ENCODE results near the gene NUP98.
"Not testable (repeated sequence)": the region's sequence is repeated elsewhere in the genome, so short reads cannot be mapped to it uniquely, and the experiment has no call there.

NUP98 gene

GRCh38 chr11:3667149-3668035, 130.0 kb downstream of the NUP98 start:
- no peak for DNase-seq

DNA sequence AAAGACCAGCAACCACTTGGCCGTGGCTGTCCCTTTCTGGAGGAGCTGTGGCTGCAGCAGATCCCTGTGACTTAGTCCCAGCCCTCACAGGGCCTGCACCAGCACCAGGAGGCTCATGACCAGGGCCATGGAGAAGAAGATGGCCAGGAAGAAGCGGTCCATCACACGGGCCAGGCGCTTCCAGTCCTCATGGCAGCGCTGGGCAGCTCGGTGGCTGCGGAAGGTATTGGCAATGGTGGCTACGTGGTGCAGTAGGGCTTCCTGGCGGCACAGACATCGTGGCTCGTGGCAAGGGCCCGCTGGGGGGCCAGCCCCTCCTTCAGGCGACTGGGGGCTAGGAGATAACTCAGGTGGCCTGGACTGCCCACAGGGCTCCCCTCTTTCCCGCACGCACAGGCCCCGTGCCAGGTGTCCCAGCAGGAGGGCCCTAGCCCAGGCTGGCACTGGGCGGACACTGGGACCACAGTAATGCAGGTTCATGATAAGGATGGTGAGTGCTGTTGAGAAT, 131.3 kb downstream of the NUP98 start:
- no peak for DNase-seq

DNA sequence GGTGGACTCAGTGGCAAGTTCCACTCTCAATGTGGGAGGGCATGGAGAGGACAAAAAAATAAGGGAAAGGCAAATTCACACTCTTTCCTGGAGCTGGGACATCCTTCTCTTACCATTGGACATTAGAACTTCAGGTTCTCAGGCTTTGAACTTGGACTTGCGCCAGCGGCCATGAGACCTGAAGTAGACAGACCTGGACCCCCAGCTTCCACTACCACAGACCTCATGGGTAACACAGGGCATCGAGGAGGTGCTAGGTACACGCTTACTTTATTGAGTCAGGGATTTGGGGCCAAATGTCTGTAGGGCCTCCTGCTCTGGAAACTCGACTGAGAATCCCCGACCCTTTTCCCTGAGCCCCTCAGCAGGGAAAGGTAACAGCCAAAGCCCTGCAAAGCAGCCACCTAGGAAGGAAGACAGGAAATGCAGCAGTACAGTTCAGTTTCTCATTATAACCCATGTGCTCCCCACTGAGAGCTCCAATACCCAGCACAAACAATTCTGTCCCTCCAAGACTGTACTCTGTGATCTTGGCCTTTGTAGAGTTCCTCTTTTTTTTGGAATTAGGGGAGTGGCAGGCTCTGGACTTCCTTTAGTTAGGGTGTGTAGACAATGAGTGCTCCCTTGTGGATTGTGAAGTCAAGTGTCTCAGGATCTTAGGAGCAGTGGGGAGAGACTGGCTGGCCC, 131.9 kb downstream of the NUP98 start:
- DNase-seq = no peak

DNA sequence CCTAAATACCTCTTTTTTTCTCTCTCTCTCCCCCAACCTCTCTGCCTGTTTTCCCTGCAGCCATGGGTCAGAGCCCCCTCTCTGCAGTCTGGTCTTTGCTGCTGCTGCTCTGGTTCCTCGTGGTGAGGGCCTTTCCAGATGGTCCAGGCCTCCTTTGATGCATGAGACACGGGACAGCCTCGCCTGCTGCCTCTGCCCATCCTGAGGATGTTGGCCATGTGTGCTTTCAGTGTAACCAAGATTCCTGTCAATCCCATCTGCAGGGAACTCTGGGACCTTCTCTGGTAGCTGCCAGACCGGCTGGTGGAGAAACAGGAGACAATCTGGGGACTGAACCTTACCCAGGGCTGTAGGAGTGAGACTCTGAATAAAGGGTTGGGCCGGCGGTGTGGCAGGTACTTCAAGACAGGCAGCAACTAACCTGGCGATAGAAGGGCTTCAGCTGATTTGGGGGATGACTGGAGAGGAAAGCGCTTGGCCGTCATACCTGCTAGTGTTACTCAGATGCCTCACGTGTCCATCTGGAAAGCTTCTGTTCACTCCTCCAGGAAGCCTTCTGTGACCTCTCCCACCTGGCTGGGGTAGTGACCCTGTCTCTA, 133.2 kb downstream of the NUP98 start:
- no peak for DNase-seq

- no peak for DNase-seq
Measured at GRCh38 chr11:3662856-3663255, 134.5 kb downstream of the NUP98 start.

GRCh38 chr11:3660960-3661359, 136.4 kb downstream of the NUP98 start:
- no peak for DNase-seq

DNA sequence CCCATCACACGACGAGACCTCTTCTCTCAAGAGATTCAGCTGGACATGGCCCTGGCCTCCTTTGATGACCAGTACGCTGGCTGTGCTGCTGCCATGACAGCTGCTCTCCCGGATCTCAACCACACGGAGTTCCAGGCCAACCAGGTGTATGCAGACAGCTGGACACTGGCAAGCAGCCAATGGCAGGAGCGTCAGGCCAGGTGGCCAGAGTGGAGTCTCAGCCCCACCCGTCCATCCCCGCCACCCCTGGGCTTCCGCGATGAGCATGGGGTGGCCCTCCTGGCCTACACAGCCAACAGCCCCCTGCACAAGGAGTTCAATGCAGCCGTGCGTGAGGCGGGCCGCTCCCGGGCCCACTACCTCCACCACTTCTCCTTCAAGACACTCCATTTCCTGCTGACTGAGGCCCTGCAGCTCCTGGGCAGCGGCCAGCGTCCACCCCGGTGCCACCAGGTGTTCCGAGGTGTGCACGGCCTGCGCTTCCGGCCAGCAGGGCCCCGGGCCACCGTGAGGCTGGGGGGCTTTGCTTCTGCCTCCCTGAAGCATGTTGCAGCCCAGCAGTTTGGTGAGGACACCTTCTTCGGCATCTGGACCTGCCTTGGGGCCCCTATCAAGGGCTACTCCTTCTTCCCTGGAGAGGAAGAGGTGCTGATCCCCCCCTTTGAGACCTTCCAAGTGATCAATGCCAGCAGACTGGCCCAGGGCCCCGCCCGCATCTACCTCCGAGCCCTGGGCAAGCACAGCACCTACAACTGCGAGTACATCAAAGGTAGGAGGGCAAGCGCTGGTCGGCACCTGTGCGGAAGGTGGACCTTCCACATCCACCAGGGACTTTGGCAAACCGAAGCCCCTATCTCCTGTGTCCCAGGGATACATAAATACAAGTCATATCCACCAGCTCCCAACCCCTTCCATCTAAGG, 137.5 kb downstream of the NUP98 start:
- no peak for DNase-seq

- DNase-seq = no peak
Measured at GRCh38 chr11:3658252-3658651, 139.1 kb downstream of the NUP98 start.

- not testable (repeated sequence) for DNase-seq
Measured at GRCh38 chr11:3657331-3657730, 140.0 kb downstream of the NUP98 start.

- DNase-seq = no peak
Measured at GRCh38 chr11:3655547-3655946, 141.8 kb downstream of the NUP98 start.

- DNase-seq = not testable (repeated sequence)
Measured at GRCh38 chr11:3652514-3652913, 144.8 kb downstream of the NUP98 start.

- DNase-seq = not testable (repeated sequence)
Measured at GRCh38 chr11:3649374-3649773, 148.0 kb downstream of the NUP98 start.

DNA sequence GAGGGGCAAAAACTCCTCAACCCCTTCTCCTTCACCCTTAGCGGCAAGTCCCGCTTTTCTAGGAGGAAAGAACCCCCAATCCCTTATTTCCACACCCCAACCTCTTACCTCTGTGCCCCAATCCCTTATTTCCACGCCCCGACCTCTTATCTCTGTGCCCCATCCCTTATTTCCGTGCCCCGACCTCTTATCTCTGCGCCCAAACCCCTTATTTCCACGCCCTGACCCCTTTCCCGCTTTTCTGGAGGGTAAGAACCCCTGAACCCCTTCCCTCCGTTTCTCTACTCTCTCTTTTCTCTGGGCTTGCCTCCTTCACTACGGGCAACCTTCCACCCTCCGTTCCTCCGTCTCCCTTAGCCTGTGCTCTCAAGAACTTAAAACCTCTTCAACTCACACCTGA, 148.5 kb downstream of the NUP98 start:
- DNase-seq = not testable (repeated sequence)

- no peak for DNase-seq
Measured at GRCh38 chr11:3645552-3645951, 151.8 kb downstream of the NUP98 start.

DNA sequence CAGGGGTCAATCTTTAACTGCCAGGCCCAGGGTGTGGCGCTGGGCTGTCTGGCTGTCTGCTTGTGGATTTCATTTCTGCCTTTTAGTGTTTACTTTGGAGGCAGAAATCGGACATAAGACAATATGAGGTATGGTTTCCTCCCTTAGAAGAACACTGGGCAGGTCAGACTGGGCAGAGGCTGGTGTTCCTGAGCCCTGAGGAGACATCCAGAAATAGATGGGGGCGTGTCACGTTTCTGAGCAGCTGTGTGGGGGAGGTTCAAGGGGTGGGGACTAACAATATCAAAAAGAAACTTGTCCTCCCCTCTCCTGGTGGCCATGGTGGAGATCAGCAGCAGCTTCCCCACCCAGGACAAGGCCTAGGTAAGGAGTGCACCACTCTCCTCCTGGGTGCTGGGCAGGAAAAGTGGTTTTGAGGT, 152.5 kb downstream of the NUP98 start, which contains the start of gene ART1:
Gene ART1 (plus strand): TSS at position 312 of the 419 bp plus-strand sequence. CDS start 14,086 bp downstream, outside the sequence.
- DNase-seq = no peak

DNA sequence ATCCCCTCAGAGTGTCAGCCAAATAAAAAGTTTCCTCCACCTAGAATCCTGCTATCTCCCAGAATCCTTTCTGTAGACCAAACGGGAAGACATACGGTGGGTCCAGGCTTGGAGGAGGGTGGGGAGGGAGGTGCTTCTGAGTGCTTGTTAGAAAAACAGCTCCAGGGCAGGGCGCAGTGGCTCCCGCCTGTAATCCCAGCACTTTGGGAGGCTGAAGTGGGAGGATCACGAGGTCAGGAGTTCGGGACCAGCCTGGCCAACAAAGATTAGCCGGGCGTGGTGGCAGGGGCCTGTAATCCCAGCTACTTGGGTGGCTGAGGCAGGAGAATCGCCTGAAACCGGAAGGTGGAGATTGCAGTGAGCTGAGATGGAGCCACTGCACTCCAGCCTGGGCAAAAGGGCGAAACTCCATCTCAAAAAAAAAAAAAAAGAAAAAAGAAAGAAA, 154.2 kb downstream of the NUP98 start:
- not testable (repeated sequence) for DNase-seq

DNA sequence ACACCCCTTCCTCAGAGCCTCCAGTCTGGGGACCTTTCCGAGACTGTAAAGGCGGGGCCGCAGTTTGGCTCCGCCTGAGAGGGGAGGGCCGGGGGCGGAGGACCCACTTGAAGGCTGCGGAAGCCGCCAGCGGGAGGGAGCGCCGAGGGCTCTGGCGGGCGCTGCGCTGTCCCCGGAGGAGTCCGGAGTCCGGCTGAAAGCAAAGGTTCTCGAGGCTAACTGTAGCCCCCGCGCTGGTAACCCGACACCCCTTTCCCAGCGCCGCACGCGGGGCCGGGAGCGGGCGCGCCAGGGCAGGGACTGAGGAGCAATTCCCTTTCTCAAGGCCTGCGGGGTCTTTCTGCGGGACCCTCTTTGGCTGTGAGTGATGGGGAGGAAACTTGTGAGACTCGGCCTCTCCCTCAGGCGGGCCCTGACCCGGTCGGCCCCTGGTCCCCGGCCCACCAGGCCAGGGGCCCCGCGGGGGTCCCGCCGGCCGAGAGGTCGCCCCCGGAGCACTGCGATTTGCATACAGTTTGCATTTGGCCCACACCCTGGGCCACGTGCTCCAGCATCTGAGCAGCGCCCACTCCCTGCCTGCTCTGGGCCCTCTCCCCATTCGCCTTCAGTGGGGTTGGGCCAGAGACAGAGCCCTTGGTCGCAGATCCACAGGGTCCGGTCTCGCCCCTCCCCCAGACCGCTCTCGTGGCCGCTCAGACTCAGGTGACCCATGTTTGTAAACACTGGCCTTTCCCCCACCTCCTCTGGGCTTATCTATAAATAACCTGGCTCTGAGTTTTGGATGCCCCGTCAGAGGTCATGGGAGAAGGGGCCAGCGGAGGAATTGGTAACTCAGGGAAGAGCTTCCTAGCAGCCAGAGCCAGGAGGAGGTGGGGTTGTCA, 155.0 kb downstream of the NUP98 start:
- DNase-seq = no peak

GRCh38 chr11:3641701-3642070, 155.7 kb downstream of the NUP98 start, which contains the start of gene ART5:
Gene ART5 (minus strand): TSS chr11:3641992. CDS start chr11:3641862, 130 bp downstream.
- DNase-seq = no peak

GRCh38 chr11:3641191-3641590, 156.2 kb downstream of the NUP98 start:
- no peak for DNase-seq

DNA sequence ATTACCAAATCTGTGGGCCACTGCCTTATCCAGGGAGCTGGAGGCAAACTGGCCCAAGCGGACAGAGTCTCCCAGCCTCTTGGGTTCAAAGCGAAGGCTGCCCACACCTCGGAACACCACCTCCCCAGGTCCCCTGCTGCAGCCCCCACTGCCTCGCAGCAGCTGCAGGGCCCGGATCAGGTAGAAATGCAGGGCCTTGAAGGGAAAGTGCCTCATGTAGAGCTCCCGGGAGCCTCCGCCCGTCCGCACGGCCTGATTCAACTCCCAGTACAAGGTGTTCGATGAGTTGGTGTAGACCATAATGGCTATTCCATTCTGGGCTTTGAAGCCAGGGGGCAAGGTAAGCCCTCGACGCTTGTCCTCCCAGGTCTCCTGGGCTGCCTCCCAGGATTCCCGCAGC, 157.5 kb downstream of the NUP98 start:
- no peak for DNase-seq

- no peak for DNase-seq
Measured at GRCh38 chr11:3638513-3638912, 158.8 kb downstream of the NUP98 start.
